Urothelium cell line (cell line): ENCODE measurements around the gene SAMD13.

Source experiments
- DNase-seq: peaks from one replicate; pipeline ENCODE4 v3.0.0; 2011; ENCODE audit warnings: low spot score, mixed read lengths
- FAIRE-seq: peaks from 2 replicates; lab custom pipeline; 2011; peaks lifted over from hg19 to GRCh38; lab: Jason Lieb, UNC

The SAMD13 gene

GRCh38 chr1:84301004-84301784 lies at the start of gene SAMD13:
Gene SAMD13 (plus strand): TSS chr1:84301708. CDS start chr1:84303235, 1,527 bp downstream.
- FAIRE-seq (no peak), DNase-seq (peak; percentile 46)

GRCh38 chr1:84253036-84253435 lies 48.5 kb upstream of the SAMD13 start:
- FAIRE-seq (no peak), DNase-seq (no peak)

GRCh38 chr1:84253891-84254290 lies 47.6 kb upstream of the SAMD13 start:
- FAIRE-seq (peak; percentile 61), DNase-seq (peak; percentile 90)

GRCh38 chr1:84254703-84255238 lies 46.7 kb upstream of the SAMD13 start:
- no peak for FAIRE-seq
- no peak for DNase-seq

- DNase-seq, result no peak
- no peak for FAIRE-seq
These were observed 45.9 kb upstream of the SAMD13 start for GRCh38 chr1:84255582-84255981.

GRCh38 chr1:84257617-84258016 lies 43.9 kb upstream of the SAMD13 start:
- no peak for FAIRE-seq
- no peak for DNase-seq

- FAIRE-seq (no peak), DNase-seq (no peak)
These were observed 42.1 kb upstream of the SAMD13 start for GRCh38 chr1:84259376-84259775.

GRCh38 chr1:84259989-84260388 lies 41.5 kb upstream of the SAMD13 start:
- DNase-seq (no peak), FAIRE-seq (no peak)

GRCh38 chr1:84260852-84261518 lies 40.5 kb upstream of the SAMD13 start:
- no peak for DNase-seq
- FAIRE-seq, result no peak

- no peak for FAIRE-seq
- DNase-seq, result no peak
These were observed 36.5 kb upstream of the SAMD13 start for GRCh38 chr1:84264961-84265360.

GRCh38 chr1:84265867-84266266 lies 35.6 kb upstream of the SAMD13 start:
- no peak for FAIRE-seq
- no peak for DNase-seq

- FAIRE-seq, result no peak
- DNase-seq, result no peak
These were observed 34.8 kb upstream of the SAMD13 start for GRCh38 chr1:84266748-84267147.

- no peak for FAIRE-seq
- DNase-seq, result no peak
These were observed 34.0 kb upstream of the SAMD13 start for GRCh38 chr1:84267476-84267875.

- no peak for DNase-seq
- no peak for FAIRE-seq
These were observed 33.2 kb upstream of the SAMD13 start for GRCh38 chr1:84268346-84268745.

GRCh38 chr1:84269306-84269705 lies 32.2 kb upstream of the SAMD13 start:
- DNase-seq, result no peak
- no peak for FAIRE-seq

- FAIRE-seq (no peak), DNase-seq (no peak)
These were observed 29.9 kb upstream of the SAMD13 start for GRCh38 chr1:84271441-84272151.

- DNase-seq (no peak), FAIRE-seq (no peak)
These were observed 29.1 kb upstream of the SAMD13 start for GRCh38 chr1:84272401-84272800.

GRCh38 chr1:84277343-84278059 lies 24.0 kb upstream of the SAMD13 start:
- DNase-seq, result no peak
- no peak for FAIRE-seq

GRCh38 chr1:84278905-84279304 lies 22.6 kb upstream of the SAMD13 start:
- FAIRE-seq, result no peak
- no peak for DNase-seq

GRCh38 chr1:84280912-84281311 lies 20.6 kb upstream of the SAMD13 start:
- no peak for FAIRE-seq
- DNase-seq, result no peak
